IMR-90 (cell line): ENCODE measurements around the gene MPZL2. TPM values are rescaled to one million over a fixed set of nuclear protein-coding genes. Genes with fewer than 3 reads are reported as not detected.

Experiments used
- ATAC-seq: fragments of 200-7000 bp; cut with Tn5 transposase; 2 replicates; pipeline ENCODE4 v1.9.1; 2020; ENCODE audit warnings: low read depth, mild to moderate bottlenecking, moderate library complexity
- BruUV-seq: library from RNA; stranded (reverse); fragments of 400-500 nt; replicated peaks from 2 replicates; lab custom pipeline; 2021; lab: Mats Ljungman, UMichigan
- CTCF ChIA-PET: fragments of 300-600 bp; formaldehyde crosslinking; extraction: SDS; loops from one replicate; lab custom pipeline; 2021; ENCODE audit warnings: antibody characterized with exemption; lab: Yijun Ruan, JAX
- POLR2A ChIA-PET: fragments of 300-600 bp; sonication (Branson Sonifier 250); formaldehyde crosslinking; loops from one replicate; lab custom pipeline; 2022; ENCODE audit warnings: antibody characterized with exemption; ENCODE audit not compliant: unreplicated experiment; lab: Charles Lee
- DNase-seq: peaks from one replicate; pipeline ENCODE4 v3.0.0; 2013
- H2AFZ ChIP-seq: replicated peaks from 2 replicates; pipeline ENCODE3; 2013; ENCODE audit warnings: low read length, mild to moderate bottlenecking; ENCODE audit not compliant: poor library complexity
- H2AK5ac ChIP-seq: 2 replicates; pipeline ENCODE4 v1.6.1; 2013; ENCODE audit warnings: low read depth, low read length, inconsistent platforms
- H2AK9ac ChIP-seq: replicated peaks from 2 replicates; pipeline ENCODE3; 2013; ENCODE audit warnings: mild to moderate bottlenecking, low read depth, low read length, moderate library complexity; ENCODE audit not compliant: poor library complexity
- H2BK120ac ChIP-seq: 2 replicates; pipeline ENCODE4 v1.6.1; 2013; ENCODE audit warnings: low read depth, low read length, inconsistent platforms
- H2BK15ac ChIP-seq: 3 replicates; pipeline ENCODE4 v1.6.1; 2013; ENCODE audit warnings: low read depth, low read length, inconsistent platforms
- H2BK20ac ChIP-seq: 2 replicates; pipeline ENCODE4 v1.6.1; 2013; ENCODE audit warnings: low read depth, mild to moderate bottlenecking, inconsistent platforms, low read length, moderate library complexity
- H2BK5ac ChIP-seq: 2 replicates; pipeline ENCODE4 v1.6.1; 2013; ENCODE audit warnings: mild to moderate bottlenecking, low read depth, low read length, inconsistent platforms; ENCODE audit not compliant: poor library complexity, severe bottlenecking
- H3K14ac ChIP-seq: replicated peaks from 2 replicates; pipeline ENCODE4 v1.6.1; 2013; ENCODE audit warnings: low read depth, low read length, inconsistent platforms
- H3K18ac ChIP-seq: 2 replicates; pipeline ENCODE4 v1.6.1; 2013; ENCODE audit warnings: low read depth, low read length, control low read depth
- H3K23ac ChIP-seq: 2 replicates; pipeline ENCODE4 v1.6.1; 2013; ENCODE audit warnings: low read depth, low read length, inconsistent platforms
- H3K27ac ChIP-seq: 2 replicates; pipeline ENCODE4 v1.5.1; 2013; ENCODE audit warnings: mild to moderate bottlenecking, control low read depth, low read length; ENCODE audit not compliant: insufficient read depth
- H3K27me3 ChIP-seq: 2 replicates; pipeline ENCODE4 v1.6.1; 2013; ENCODE audit warnings: low read length; ENCODE audit not compliant: control insufficient read depth, insufficient read depth
- H3K36me3 ChIP-seq: 2 replicates; pipeline ENCODE4 v1.6.1; 2013; ENCODE audit warnings: low read length, mixed read lengths; ENCODE audit not compliant: control insufficient read depth, insufficient read depth
- H3K4ac ChIP-seq: 2 replicates; pipeline ENCODE4 v1.6.1; 2013; ENCODE audit warnings: low read depth, low read length, inconsistent platforms
- H3K4me1 ChIP-seq: 2 replicates; pipeline ENCODE4 v1.6.1; 2013; ENCODE audit warnings: low read length, mixed read lengths; ENCODE audit not compliant: control insufficient read depth, insufficient read depth
- H3K4me2 ChIP-seq: 2 replicates; pipeline ENCODE4 v1.6.1; 2013; ENCODE audit warnings: low read depth, mild to moderate bottlenecking, control low read depth, low read length, moderate library complexity
- H3K4me3 ChIP-seq: 2 replicates; pipeline ENCODE4 v1.5.1; 2013; ENCODE audit warnings: low read depth, mild to moderate bottlenecking, control low read depth, low read length, moderate library complexity; ENCODE audit not compliant: insufficient read depth
- H3K56ac ChIP-seq: 2 replicates; pipeline ENCODE4 v1.6.1; 2013; ENCODE audit warnings: low read length, inconsistent platforms; ENCODE audit not compliant: insufficient read depth; ENCODE audit errors: extremely low read depth
- H3K79me1 ChIP-seq, 2 experiments: 2 replicates each; pipeline ENCODE4 v1.6.1; 2013; ENCODE audit warnings: low read length in 2 of 2, inconsistent platforms in 1 of 2, low read depth in 1 of 2
- H3K9ac ChIP-seq: 2 replicates; pipeline ENCODE4 v1.6.1; 2013; ENCODE audit warnings: low read depth, low read length, control low read depth
- H3K9me1 ChIP-seq: 2 replicates; pipeline ENCODE4 v1.6.1; 2013; ENCODE audit warnings: low read length, inconsistent platforms; ENCODE audit not compliant: insufficient read depth
- H3K9me3 ChIP-seq: 2 replicates; pipeline ENCODE4 v1.6.1; 2013; ENCODE audit warnings: low read length; ENCODE audit not compliant: control insufficient read depth, insufficient read depth
- H4K20me1 ChIP-seq: 2 replicates; pipeline ENCODE4 v1.6.1; 2013; ENCODE audit warnings: low read length, inconsistent platforms; ENCODE audit not compliant: insufficient read depth
- H4K5ac ChIP-seq: 2 replicates; pipeline ENCODE4 v1.6.1; 2013; ENCODE audit warnings: mild to moderate bottlenecking, low read depth, low read length, control low read depth
- H4K8ac ChIP-seq, 2 experiments: 2 replicates each; pipeline ENCODE4 v1.6.1; 2013; ENCODE audit warnings: low read depth in 2 of 2, low read length in 2 of 2, control low read depth in 1 of 2, inconsistent platforms in 1 of 2
- H4K91ac ChIP-seq: 2 replicates; pipeline ENCODE4 v1.6.1; 2013; ENCODE audit warnings: low read depth, low read length, inconsistent platforms; ENCODE audit not compliant: insufficient read depth
- WGBS, 2 experiments: methylation state at CpG; one replicate each; pipeline versions ENCODE4 v1.1.5 to v1.1.7; 2013; ENCODE audit warnings: missing lambda C conversion rate in 2 of 2; ENCODE audit not compliant: insufficient read length in 1 of 2; ENCODE audit errors: extremely low coverage in 2 of 2; 5-methylcytosine and 5-hydroxymethylcytosine counted together
- dilution Hi-C: fragments of 300-500 bp; cut with HindIII; formaldehyde crosslinking; loops from one replicate; pipeline ENCODE4 v1.14.3; 2018; ENCODE audit warnings: low sequenced_read_pairs; ENCODE audit not compliant: unreplicated experiment
- in situ Hi-C: fragments of 300-500 bp; cut with MboI; formaldehyde crosslinking; loops from 3 replicates; pipeline ENCODE4 v1.14.3; 2019; ENCODE audit warnings: low sequenced_read_pairs, inconsistent platforms, mixed read lengths
- intact Hi-C: fragments of 100-400 bp; cut with micrococcal nuclease; formaldehyde crosslinking; loops from 2 replicates; pipeline ENCODE4 v1.10.0; 2022
- polyA plus RNA-seq, 3 experiments: library from polyadenylated mRNA; depleted of rRNA; stranded (reverse); fragments of >200 nt; gene quantifications; 2 replicates each; pipeline ENCODE4 v1.2.3, GENCODE V29; 2012; ENCODE audit warnings: low replicate concordance in 1 of 3
- total RNA-seq: library from RNA; depleted of rRNA; stranded (reverse); fragments of >200 nt; gene quantifications from 2 replicates; pipeline ENCODE4 v1.2.3, GENCODE V29; 2012
- TF ChIP-seq, protein P1 (sequence below): fragments of 150-350 bp; IDR thresholded peaks from 2 replicates; pipeline ENCODE4 v1.6.1; 2017; ENCODE audit warnings: mild to moderate bottlenecking, antibody characterized with exemption, low read length, low read depth

MPZL2 gene
- total and polyA plus RNA-seq, 2 of the 4 experiments (the other 2 are of a cell fraction) = not detected

- intact Hi-C loops (no loop called here), dilution Hi-C loops (no loop called here), in situ Hi-C loops (no loop called here)
- CTCF ChIA-PET = no interaction called here
- H2BK120ac ChIP-seq = no peak overlapping the region
- no peak overlapping the region for H3K56ac ChIP-seq
- no peaks in the 10 kb centered on the region for H3K9me3 ChIP-seq
- no peaks in the 10 kb centered on the region for H3K79me1 ChIP-seq
- H3K9ac ChIP-seq = no peak overlapping the region
- peaks cover 2% of the 10 kb centered on the region; the same call in 1 of the 2 replicates for H3K27me3 ChIP-seq
- no peak overlapping the region for H2BK20ac ChIP-seq
- no peak overlapping the region for H3K4ac ChIP-seq
- H3K4me3 ChIP-seq = no peak overlapping the region
- no peaks in the 10 kb centered on the region for H3K4me1 ChIP-seq
- no peak overlapping the region for H4K91ac ChIP-seq
- DNase-seq = no peak
- H3K23ac ChIP-seq = no peak overlapping the region
- no peak overlapping the region for H3K4me2 ChIP-seq
- no peak overlapping the region for H4K8ac ChIP-seq
- H3K9me1 ChIP-seq = no peaks in the 10 kb centered on the region
- no peak overlapping the region for H4K5ac ChIP-seq
- no peak overlapping the region for H2BK15ac ChIP-seq
- H3K36me3 ChIP-seq = no peaks in the 10 kb centered on the region
- no TSS peak for BruUV-seq
- TF ChIP-seq, protein P1, sequence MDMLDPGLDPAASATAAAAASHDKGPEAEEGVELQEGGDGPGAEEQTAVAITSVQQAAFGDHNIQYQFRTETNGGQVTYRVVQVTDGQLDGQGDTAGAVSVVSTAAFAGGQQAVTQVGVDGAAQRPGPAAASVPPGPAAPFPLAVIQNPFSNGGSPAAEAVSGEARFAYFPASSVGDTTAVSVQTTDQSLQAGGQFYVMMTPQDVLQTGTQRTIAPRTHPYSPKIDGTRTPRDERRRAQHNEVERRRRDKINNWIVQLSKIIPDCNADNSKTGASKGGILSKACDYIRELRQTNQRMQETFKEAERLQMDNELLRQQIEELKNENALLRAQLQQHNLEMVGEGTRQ = no peak
- H3K14ac ChIP-seq = no peak overlapping the region
- no peaks in the 10 kb centered on the region for H4K20me1 ChIP-seq
- H2AK5ac ChIP-seq = no peak overlapping the region
- H2BK5ac ChIP-seq = no peak overlapping the region
- no peak overlapping the region for H2AK9ac ChIP-seq
- no peak overlapping the region for H3K27ac ChIP-seq
- no peak for ATAC-seq
- H3K18ac ChIP-seq = no peak overlapping the region
- no peak overlapping the region for H2AFZ ChIP-seq
- WGBS, 2 experiments = no CpG with 5 or more reads among the region's 1 CpG
- POLR2A ChIA-PET = no interaction called here
Observed at GRCh38 chr11:118241764-118242098, 22.4 kb downstream of the MPZL2 start.
